Measurements from ENCODE around the gene SERPINB3. TPM values are rescaled to one million over a fixed set of nuclear protein-coding genes. Genes with fewer than 3 reads are reported as not detected.
"Not testable (repeated sequence)": the region's sequence is repeated elsewhere in the genome, so short reads cannot be mapped to it uniquely, and the experiment has no call there.

The SERPINB3 gene
- not detected for total RNA-seq
- long read RNA-seq, result 0 reads

GRCh38 chr18:63661750-63662149 lies at the start of gene SERPINB3:
TSS of gene SERPINB3 (minus strand) at chr18:63661893. CDS start at chr18:63661216, 677 bp downstream.
- DNase-seq; intact Hi-C loops (cut with DNase I); ATAC-seq: not testable (repeated sequence)

- no peak for ATAC-seq
- intact Hi-C loops (cut with DNase I), result no loop called here
- DNase-seq, result no peak
Measured at GRCh38 chr18:63708650-63709049, 47.0 kb upstream of the SERPINB3 start.

- intact Hi-C loops (cut with DNase I), result no loop called here
- DNase-seq, result no peak
- no peak for ATAC-seq
Measured at GRCh38 chr18:63707816-63708215, 46.1 kb upstream of the SERPINB3 start.

GRCh38 chr18:63705401-63705800 lies 43.7 kb upstream of the SERPINB3 start:
- ATAC-seq (no peak), DNase-seq (no peak)

GRCh38 chr18:63702660-63703059 lies 41.0 kb upstream of the SERPINB3 start, which contains the start of gene SERPINB11:
TSS of gene SERPINB11 (plus strand) at chr18:63702960. CDS start at chr18:63710194, 7,234 bp downstream.
- ATAC-seq (no peak), DNase-seq (no peak)
- intact Hi-C loops (cut with DNase I), result no loop called here

More at GRCh38 chr18:63705401-63705800, 43.7 kb upstream of the SERPINB3 start:
- intact Hi-C loops (cut with DNase I), result no loop called here

- intact Hi-C loops (cut with DNase I), result no loop called here
- no peak for DNase-seq
- no peak for ATAC-seq
Measured at GRCh38 chr18:63701952-63702351, 40.3 kb upstream of the SERPINB3 start.

- ATAC-seq, result no peak
- DNase-seq, result no peak
- intact Hi-C loops (cut with DNase I), result no loop called here
Measured at GRCh38 chr18:63700501-63700900, 38.8 kb upstream of the SERPINB3 start.

GRCh38 chr18:63697097-63697660 lies 35.5 kb upstream of the SERPINB3 start:
- no peak for ATAC-seq
- DNase-seq, result no peak
- intact Hi-C loops (cut with DNase I), result no loop called here

GRCh38 chr18:63689064-63689463 lies 27.4 kb upstream of the SERPINB3 start:
- ATAC-seq, result no peak
- DNase-seq, result no peak
- intact Hi-C loops (cut with DNase I), result no loop called here

GRCh38 chr18:63686871-63687270 lies 25.2 kb upstream of the SERPINB3 start:
- ATAC-seq (no peak), DNase-seq (no peak)
- intact Hi-C loops (cut with DNase I), result no loop called here

- no peak for DNase-seq
- no peak for ATAC-seq
- intact Hi-C loops (cut with DNase I), result no loop called here
Measured at GRCh38 chr18:63684718-63685117, 23.0 kb upstream of the SERPINB3 start.

- ATAC-seq (no peak), DNase-seq (no peak)
- intact Hi-C loops (cut with DNase I), result no loop called here
Measured at GRCh38 chr18:63683890-63684289, 22.2 kb upstream of the SERPINB3 start.

- DNase-seq (no peak), ATAC-seq (peak in 1 of 2 donors; percentile 87)
- intact Hi-C loops (cut with DNase I), result no loop called here
Measured at GRCh38 chr18:63683152-63683551, 21.5 kb upstream of the SERPINB3 start.

GRCh38 chr18:63681449-63682340 lies 20.0 kb upstream of the SERPINB3 start:
- intact Hi-C loops (cut with DNase I), result no loop called here
- ATAC-seq, result no peak
- DNase-seq, result no peak

GRCh38 chr18:63679820-63680606 lies 18.3 kb upstream of the SERPINB3 start:
- intact Hi-C loops (cut with DNase I), result no loop called here

GRCh38 chr18:63677500-63678225 lies 16.0 kb upstream of the SERPINB3 start:
- intact Hi-C loops (cut with DNase I), result no loop called here
- ATAC-seq (no peak), DNase-seq (no peak)

More at GRCh38 chr18:63679820-63680606, 18.3 kb upstream of the SERPINB3 start:
- peak in 1 of 2 donors; percentile 71 for ATAC-seq
- DNase-seq, result no peak

GRCh38 chr18:63676526-63677323 lies 15.0 kb upstream of the SERPINB3 start:
- intact Hi-C loops (cut with DNase I), result no loop called here
- no peak for ATAC-seq
- DNase-seq, result no peak

- no peak for DNase-seq
- ATAC-seq, result no peak
- intact Hi-C loops (cut with DNase I), result no loop called here
Measured at GRCh38 chr18:63664571-63664970, 2.9 kb upstream of the SERPINB3 start.
